ENCODE results near the gene IL17REL.
A peak's percentile ranks its signal among the peaks of the same experiment; 100 is the strongest.

Gene IL17REL

DNA sequence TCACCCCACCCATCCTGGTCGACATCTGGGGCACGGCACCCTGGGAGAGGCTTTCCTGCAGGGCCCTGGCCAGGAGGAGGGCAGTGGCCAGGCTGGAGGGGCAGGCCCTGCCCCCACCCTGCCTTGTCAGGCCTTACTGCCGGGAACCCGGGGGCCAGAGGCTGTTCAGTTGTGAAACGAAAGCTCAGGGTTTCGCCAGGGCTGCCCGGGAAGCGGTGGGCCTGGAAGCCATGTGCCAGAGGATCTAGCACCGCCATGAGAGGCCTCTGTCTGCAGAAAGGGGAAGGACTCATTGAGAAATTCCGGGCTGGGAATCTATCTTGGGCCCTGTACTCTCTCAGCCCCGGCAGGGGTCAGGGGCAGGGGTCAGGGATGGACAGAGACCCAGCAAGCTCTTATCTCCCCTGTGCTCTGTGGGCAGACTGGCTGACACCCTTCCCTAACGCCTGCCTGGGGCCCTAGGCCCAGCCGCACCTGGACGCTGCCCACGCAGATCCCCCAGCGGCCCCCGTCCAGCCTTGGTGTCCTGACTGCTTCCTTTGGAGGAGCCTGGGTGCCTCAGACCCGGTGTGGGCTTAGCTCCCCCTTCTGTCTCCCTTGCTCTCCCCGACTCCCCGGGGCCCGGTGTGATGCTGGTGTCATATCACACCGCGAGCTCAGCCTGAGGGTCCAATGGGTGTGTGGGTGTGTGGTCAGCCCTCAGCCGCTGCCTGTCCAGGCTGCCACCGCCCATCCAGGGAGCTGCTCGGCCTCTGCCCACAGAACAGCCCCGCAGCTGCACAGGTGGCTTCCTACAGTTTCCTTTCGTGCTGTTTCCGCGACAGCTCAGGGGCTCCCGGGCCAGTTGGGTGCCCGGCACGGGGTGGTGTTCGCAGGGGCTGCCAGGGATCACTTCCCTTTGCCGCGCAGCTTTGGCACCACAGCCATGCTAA, 45.5 kb downstream of the IL17REL start:
- DNase-seq (ENCODE audit: low spot score), result no peak

GRCh38 chr22:49966041-49966773, 46.4 kb downstream of the IL17REL start:
- DNase-seq (ENCODE audit: low spot score), result no peak

DNA sequence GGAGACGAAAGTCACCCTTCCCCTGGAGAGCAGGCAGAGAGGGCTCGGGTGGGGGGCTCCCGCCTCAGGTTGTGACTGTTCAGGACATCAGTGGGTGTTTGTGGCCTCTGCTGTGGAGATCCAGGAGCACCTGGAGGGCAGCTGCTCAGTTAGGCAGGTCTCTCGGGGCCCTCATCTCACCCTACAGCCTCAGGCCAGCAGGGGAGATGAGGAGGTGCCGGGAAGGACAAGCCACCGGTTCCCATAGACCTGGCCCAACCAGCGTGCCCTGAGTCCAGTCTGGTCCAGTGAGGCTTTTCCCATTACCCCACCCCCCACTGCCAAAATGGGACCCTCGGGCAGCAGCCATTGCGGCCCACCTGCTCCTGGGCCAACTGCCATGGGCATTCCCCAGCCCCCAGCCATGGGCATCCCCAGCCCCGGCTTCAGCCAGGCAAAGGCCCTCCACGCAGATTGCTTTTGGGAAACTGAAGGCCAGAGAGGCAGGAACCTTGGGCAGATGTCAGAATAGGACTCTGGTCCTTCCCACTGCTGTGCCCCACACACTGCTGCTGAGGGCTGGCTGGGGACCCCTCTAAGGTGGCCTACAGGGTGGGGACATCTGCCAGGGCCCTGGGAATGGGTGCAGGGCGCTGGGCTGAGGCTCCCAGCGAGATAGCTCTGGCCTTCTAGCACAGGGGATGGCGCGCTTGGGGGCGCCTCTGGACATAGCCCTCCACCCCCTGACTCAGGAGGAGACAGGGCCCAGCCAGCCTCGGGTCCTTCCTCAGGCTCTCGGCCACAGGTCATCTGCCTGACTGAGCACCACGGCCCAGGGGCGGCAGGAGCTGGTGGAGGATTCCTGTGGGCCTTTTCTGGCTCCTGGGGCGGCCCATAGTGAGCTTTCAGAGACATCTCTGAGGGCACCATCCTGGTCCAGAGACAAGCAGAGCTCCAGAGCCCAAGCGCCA, 47.2 kb downstream of the IL17REL start:
- no peak for DNase-seq (ENCODE audit: low spot score)

DNA sequence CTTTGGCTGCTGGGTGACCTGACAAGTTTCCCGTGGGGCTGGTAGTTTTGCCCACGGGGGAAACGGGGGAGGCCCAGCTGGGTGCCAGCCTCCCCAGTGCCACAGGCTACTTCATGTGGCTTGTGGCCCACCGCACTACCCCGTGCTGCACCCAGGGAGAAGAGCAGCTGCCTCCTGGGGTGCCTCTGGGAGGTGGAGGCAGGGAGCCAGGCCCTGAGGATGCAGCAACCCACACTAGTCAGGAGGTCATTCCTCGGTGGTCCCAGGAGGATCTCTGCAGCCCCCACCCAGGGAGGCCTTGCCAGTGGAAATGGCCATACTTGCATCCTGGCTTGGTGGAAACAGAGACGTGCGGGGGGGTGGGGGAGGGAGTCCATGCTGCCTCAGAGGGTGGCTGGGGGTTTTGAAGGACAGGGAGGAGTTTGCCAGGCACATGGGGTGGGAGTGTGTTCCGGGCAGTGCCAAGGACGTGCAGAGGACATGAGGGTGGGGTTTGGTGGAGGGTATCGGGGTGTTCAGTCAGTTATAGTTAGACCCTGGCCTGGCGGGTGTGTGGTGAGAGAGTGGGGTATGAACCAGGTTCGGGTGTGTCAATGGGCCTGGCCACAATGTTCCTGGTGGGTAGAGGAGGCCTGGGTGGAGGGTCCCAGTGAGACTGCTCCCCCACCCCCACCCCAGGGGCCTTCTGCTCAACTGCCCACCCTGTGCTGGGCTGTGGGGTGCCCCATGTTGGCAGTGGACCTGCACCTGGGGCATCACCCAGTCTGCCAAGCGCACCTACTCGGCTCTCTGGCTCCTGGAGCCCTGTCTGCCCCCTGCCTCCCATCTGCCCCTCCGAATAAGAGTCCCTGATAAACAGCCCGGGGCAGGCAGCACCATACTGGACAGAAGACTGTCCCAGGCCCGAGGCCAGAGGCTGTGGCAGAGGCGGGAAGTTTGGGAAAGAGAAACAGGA, 48.2 kb downstream of the IL17REL start:
- no peak for DNase-seq (ENCODE audit: low spot score)

- no peak for DNase-seq (ENCODE audit: low spot score)
These were observed 48.9 kb downstream of the IL17REL start for GRCh38 chr22:49963647-49964026.

DNA sequence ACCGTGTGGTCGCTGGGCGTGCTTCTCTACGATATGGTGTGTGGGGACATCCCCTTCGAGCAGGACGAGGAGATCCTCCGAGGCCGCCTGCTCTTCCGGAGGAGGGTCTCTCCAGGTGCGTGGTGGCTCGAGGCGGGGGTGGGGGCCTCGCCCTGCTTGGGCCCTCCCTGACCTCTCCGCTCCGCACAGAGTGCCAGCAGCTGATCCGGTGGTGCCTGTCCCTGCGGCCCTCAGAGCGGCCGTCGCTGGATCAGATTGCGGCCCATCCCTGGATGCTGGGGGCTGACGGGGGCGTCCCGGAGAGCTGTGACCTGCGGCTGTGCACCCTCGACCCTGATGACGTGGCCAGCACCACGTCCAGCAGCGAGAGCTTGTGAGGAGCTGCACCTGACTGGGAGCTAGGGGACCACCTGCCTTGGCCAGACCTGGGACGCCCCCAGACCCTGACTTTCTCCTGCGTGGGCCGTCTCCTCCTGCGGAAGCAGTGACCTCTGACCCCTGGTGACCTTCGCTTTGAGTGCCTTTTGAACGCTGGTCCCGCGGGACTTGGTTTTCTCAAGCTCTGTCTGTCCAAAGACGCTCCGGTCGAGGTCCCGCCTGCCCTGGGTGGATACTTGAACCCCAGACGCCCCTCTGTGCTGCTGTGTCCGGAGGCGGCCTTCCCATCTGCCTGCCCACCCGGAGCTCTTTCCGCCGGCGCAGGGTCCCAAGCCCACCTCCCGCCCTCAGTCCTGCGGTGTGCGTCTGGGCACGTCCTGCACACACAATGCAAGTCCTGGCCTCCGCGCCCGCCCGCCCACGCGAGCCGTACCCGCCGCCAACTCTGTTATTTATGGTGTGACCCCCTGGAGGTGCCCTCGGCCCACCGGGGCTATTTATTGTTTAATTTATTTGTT, 49.6 kb downstream of the IL17REL start:
- DNase-seq (ENCODE audit: low spot score), result no peak

- DNase-seq (ENCODE audit: low spot score), result peak; percentile 79
These were observed 50.4 kb downstream of the IL17REL start for GRCh38 chr22:49962012-49962750.

GRCh38 chr22:49961601-49962011, 51.0 kb downstream of the IL17REL start:
- no peak for DNase-seq (ENCODE audit: low spot score)

DNA sequence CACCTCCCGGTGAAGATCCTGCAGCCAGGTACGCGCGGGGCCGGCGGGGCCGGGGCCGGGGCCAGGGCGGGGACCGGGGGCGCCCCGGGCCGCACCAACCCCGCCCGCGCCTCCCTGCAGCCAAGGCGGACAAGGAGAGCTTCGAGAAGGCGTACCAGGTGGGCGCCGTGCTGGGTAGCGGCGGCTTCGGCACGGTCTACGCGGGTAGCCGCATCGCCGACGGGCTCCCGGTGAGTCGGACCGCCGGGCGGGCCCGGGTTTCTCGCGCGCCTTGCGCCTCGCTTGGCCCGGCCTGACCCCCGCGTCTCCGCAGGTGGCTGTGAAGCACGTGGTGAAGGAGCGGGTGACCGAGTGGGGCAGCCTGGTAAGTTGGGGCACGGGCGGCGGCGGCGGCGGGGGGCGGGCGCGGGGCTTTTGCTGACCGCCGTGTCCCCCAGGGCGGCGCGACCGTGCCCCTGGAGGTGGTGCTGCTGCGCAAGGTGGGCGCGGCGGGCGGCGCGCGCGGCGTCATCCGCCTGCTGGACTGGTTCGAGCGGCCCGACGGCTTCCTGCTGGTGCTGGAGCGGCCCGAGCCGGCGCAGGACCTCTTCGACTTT, 51.5 kb downstream of the IL17REL start:
- DNase-seq (ENCODE audit: low spot score), result peak; percentile 30

- peak; percentile 95 for DNase-seq (ENCODE audit: low spot score)
These were observed 52.2 kb downstream of the IL17REL start, which contains the start of gene PIM3 for GRCh38 chr22:49960159-49961004. Gene PIM3, plus strand, starts transcription at chr22:49960772. Its CDS starts 176 bp downstream, at chr22:49960948.

DNA sequence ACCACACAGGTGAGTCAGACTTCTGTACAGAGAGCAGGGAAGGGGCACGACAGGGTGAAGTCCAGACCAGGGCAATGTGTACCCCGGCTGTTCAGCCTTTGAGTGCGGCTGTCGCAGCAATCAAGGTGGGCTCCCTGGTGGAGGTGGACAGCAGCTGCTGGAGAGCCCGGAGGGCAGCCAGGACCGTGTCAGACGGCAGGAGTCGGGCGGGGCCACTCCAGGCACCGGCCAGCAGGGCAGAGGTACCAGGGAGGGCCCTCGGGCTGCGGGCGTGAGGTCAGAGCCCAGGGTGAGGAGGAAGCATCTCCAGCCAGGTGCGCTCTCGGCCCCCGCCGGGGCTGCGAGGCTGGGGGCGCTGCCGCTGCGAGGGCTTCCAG, 52.8 kb downstream of the IL17REL start:
- DNase-seq (ENCODE audit: low spot score), result no peak

GRCh38 chr22:49958931-49959781, 53.4 kb downstream of the IL17REL start:
- DNase-seq (ENCODE audit: low spot score), result peak; percentile 38

GRCh38 chr22:49958366-49958921, 54.1 kb downstream of the IL17REL start:
- no peak for DNase-seq (ENCODE audit: low spot score)

- DNase-seq (ENCODE audit: low spot score), result no peak
These were observed 54.7 kb downstream of the IL17REL start for GRCh38 chr22:49957826-49958365.

DNA sequence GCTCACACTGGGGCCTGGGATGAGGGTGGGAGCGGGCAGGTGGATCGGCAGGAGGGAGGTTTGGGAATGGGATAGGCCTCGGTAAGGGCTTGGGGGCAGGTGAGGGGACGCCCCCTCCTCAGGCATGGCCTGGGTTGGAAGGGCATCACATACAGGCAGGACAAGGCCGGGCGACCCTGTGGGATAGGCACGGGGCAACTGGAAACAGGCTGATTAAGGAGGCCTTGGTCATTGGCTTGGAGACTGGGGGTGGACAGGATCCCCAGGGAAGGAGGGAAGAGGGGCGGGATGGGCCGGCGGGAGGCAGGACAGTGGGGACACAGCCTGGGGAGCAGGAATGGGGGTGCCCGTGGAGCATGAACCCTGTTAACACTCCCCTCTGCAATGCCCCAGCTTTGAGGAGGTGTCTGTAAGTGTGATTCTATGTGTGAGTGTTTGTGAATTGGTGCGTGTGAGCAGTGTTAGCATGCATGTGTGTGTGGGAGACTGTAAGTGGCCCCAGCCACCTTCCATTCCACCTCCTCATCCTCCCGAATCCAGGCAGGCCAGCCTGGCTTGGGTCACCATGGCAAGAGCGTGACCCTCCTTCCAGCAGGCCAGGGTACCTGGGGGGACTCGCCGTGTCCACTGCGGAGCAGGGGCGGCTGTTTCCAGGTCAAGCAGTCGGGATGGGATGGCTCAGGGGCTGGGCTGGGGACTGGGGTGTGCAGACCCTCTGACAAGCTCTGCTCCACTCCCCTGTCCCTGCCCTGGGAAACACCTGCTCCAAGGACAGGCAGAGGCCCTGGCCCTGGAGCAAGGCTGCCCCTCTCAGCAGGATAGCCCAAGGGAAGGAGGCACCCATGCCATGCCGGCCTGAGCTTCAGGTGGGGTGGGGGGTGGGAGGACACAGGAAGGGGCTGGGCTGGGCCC, 55.4 kb downstream of the IL17REL start:
- DNase-seq (ENCODE audit: low spot score), result no peak

Measured in activated CD4-positive, alpha-beta T cell treated with anti-CD3 and anti-CD28 coated beads, Interleukin-2, Interleukin-4, amounts not matched to agents 100 ng/mL and 50 ng/mL, durations not matched to agents 16 hours and 8 hours (primary cell).